MM.1S (cell line): Measurements from ENCODE around the gene ZIM2.
"Not testable (repeated sequence)": the region's sequence is repeated elsewhere in the genome, so short reads cannot be mapped to it uniquely, and the experiment has no call there.

Experiments
- DNase-seq: peaks from one replicate; pipeline ENCODE4 v3.0.0-alpha.2; 2015
- H2AFZ ChIP-seq: fragments of 300-600 bp; sonication (generic); 2 replicates; pipeline ENCODE4 v1.6.0; 2016; ENCODE audit warnings: antibody characterized with exemption, low read length
- H3F3A ChIP-seq: fragments of 300-600 bp; sonication (generic); 2 replicates; pipeline ENCODE4 v1.6.1; 2016; ENCODE audit warnings: mild to moderate bottlenecking, antibody characterized with exemption, low read length, moderate library complexity, mixed read lengths; ENCODE audit not compliant: insufficient read depth
- H3K27ac ChIP-seq: fragments of 300-600 bp; sonication (generic); 2 replicates; pipeline ENCODE4 v1.5.1; 2016; ENCODE audit warnings: mild to moderate bottlenecking, low read length
- H3K27me3 ChIP-seq: fragments of 300-600 bp; sonication (generic); replicated peaks from 2 replicates; pipeline ENCODE4 v1.6.0; 2016; ENCODE audit warnings: low read length; ENCODE audit not compliant: insufficient read depth
- H3K36me3 ChIP-seq: fragments of 300-600 bp; sonication (generic); replicated peaks from 2 replicates; pipeline ENCODE4 v1.6.1; 2016; ENCODE audit warnings: mild to moderate bottlenecking, low read length, mixed read lengths; ENCODE audit not compliant: insufficient read depth
- H3K4me1 ChIP-seq: fragments of 300-600 bp; sonication (generic); 2 replicates; pipeline ENCODE4 v1.6.1; 2016; ENCODE audit warnings: low read length, mixed read lengths
- H3K4me2 ChIP-seq: fragments of 300-600 bp; sonication (generic); 2 replicates; pipeline ENCODE4 v1.6.0; 2016; ENCODE audit warnings: low read depth, low read length
- H3K4me3 ChIP-seq: fragments of 300-600 bp; sonication (generic); 2 replicates; pipeline ENCODE4 v1.5.1; 2016; ENCODE audit warnings: low read length, mixed read lengths
- H3K79me2 ChIP-seq: fragments of 300-600 bp; sonication (generic); 2 replicates; pipeline ENCODE4 v1.6.1; 2016; ENCODE audit warnings: mixed run types, low read length, mixed read lengths
- H3K9ac ChIP-seq: fragments of 300-600 bp; sonication (generic); 2 replicates; pipeline ENCODE4 v1.6.1; 2016; ENCODE audit warnings: low read length, mixed read lengths
- H3K9me2 ChIP-seq: fragments of 300-600 bp; sonication (generic); replicated peaks from 2 replicates; pipeline ENCODE4 v1.6.1; 2016; ENCODE audit warnings: mild to moderate bottlenecking, low read length, mixed read lengths; ENCODE audit not compliant: insufficient read depth
- H3K9me3 ChIP-seq: fragments of 300-600 bp; sonication (generic); replicated peaks from 2 replicates; pipeline ENCODE4 v1.6.1; 2016; ENCODE audit warnings: mild to moderate bottlenecking, low read length, mixed read lengths; ENCODE audit not compliant: insufficient read depth
- H4K20me1 ChIP-seq: fragments of 300-600 bp; sonication (generic); 2 replicates; pipeline ENCODE4 v1.6.1; 2016; ENCODE audit warnings: mild to moderate bottlenecking, low read length, moderate library complexity, mixed read lengths; ENCODE audit not compliant: insufficient read depth
- CTCF ChIP-seq: fragments of 300-600 bp; sonication (generic); IDR thresholded peaks from 2 replicates; pipeline ENCODE4 v1.5.1; 2016; ENCODE audit warnings: antibody characterized with exemption, low read length, mixed read lengths
- EZH2 ChIP-seq: fragments of 300-600 bp; sonication (generic); optimal IDR thresholded peaks from 2 replicates; pipeline ENCODE3; 2017; ENCODE audit warnings: low read depth, mild to moderate bottlenecking, antibody characterized with exemption, low read length, mixed read lengths
- EZH2phosphoT487 ChIP-seq: fragments of 300-600 bp; sonication (generic); IDR thresholded peaks from 2 replicates; pipeline ENCODE4 v1.6.1; 2018; ENCODE audit warnings: antibody characterized with exemption, low read length

The ZIM2 gene

GRCh38 chr19:56866538-56866937 lies 26.0 kb upstream of the ZIM2 start:
- no peaks in the 10 kb centered on the region for H3K9me3 ChIP-seq

GRCh38 chr19:56864443-56865125 lies 24.1 kb upstream of the ZIM2 start:
- DNase-seq = no peak
- H3K9me3 ChIP-seq = no peaks in the 10 kb centered on the region
- H3K36me3 ChIP-seq = no peaks in the 10 kb centered on the region
- no peaks in the 10 kb centered on the region for H4K20me1 ChIP-seq
- no peaks in the 10 kb centered on the region for H3K27me3 ChIP-seq
- H3K27ac ChIP-seq = no peak overlapping the region
- no peak overlapping the region for H3K4me2 ChIP-seq
- H3K9me2 ChIP-seq = no peaks in the 10 kb centered on the region
- H3F3A ChIP-seq = no peaks in the 10 kb centered on the region
- TF ChIP-seq CTCF = no peak
- TF ChIP-seq EZH2 = no peak
- TF ChIP-seq EZH2phosphoT487 = no peak
- no peaks in the 10 kb centered on the region for H3K79me2 ChIP-seq
- H3K4me1 ChIP-seq = no peaks in the 10 kb centered on the region
- H3K9ac ChIP-seq = no peak overlapping the region
- no peak overlapping the region for H3K4me3 ChIP-seq
- H2AFZ ChIP-seq = no peak overlapping the region

More at GRCh38 chr19:56866538-56866937, 26.0 kb upstream of the ZIM2 start:
- H3K4me1 ChIP-seq = no peaks in the 10 kb centered on the region
- no peaks in the 10 kb centered on the region for H3K9me2 ChIP-seq
- H2AFZ ChIP-seq = no peak overlapping the region
- no peak overlapping the region for H3K9ac ChIP-seq
- no peaks in the 10 kb centered on the region for H3F3A ChIP-seq
- no peak for DNase-seq
- H3K4me2 ChIP-seq = no peak overlapping the region
- no peak for TF ChIP-seq EZH2phosphoT487
- no peak for TF ChIP-seq EZH2
- TF ChIP-seq CTCF = no peak
- no peaks in the 10 kb centered on the region for H3K36me3 ChIP-seq
- no peak overlapping the region for H3K4me3 ChIP-seq
- H4K20me1 ChIP-seq = no peaks in the 10 kb centered on the region
- H3K27ac ChIP-seq = no peak overlapping the region
- H3K27me3 ChIP-seq = no peaks in the 10 kb centered on the region
- no peaks in the 10 kb centered on the region for H3K79me2 ChIP-seq

- TF ChIP-seq EZH2 (no peak), CTCF (no peak), EZH2phosphoT487 (no peak)
- Histone ChIP-seq H4K20me1 (no peaks in the 10 kb centered on the region), H3K27me3 (no peaks in the 10 kb centered on the region), H3K9ac (no peak overlapping the region), H3K9me2 (no peaks in the 10 kb centered on the region), H3K4me1 (no peaks in the 10 kb centered on the region), H3K9me3 (no peaks in the 10 kb centered on the region), H3K4me2 (no peak overlapping the region), H3K4me3 (no peak overlapping the region), H2AFZ (no peak overlapping the region), H3K27ac (no peak overlapping the region), H3K36me3 (no peaks in the 10 kb centered on the region), H3K79me2 (no peaks in the 10 kb centered on the region), H3F3A (no peaks in the 10 kb centered on the region)
- no peak for DNase-seq
Measured at GRCh38 chr19:56862741-56863140, 22.2 kb upstream of the ZIM2 start.

GRCh38 chr19:56860409-56860808 lies 19.9 kb upstream of the ZIM2 start:
- DNase-seq, H2AFZ ChIP-seq, H3K36me3 ChIP-seq, H3K9me2 ChIP-seq, H3K9ac ChIP-seq, H3K4me2 ChIP-seq, H3K27ac ChIP-seq, H4K20me1 ChIP-seq, H3K4me1 ChIP-seq, H3K4me3 ChIP-seq, H3K9me3 ChIP-seq, H3K27me3 ChIP-seq, H3F3A ChIP-seq, H3K79me2 ChIP-seq: not testable (repeated sequence)
